H9 (cell line): ENCODE measurements around the gene BRICD5. TPM values are rescaled to one million over a fixed set of nuclear protein-coding genes. Genes with fewer than 3 reads are reported as not detected.

Source experiments
- DNase-seq: peaks from one replicate; pipeline ENCODE4 v3.0.0-alpha.2; 2017
- H2AFZ ChIP-seq: one replicate; pipeline ENCODE4 v1.6.1; 2013; ENCODE audit warnings: mild to moderate bottlenecking, low read length, control low read depth, moderate library complexity
- H2AK5ac ChIP-seq: 2 replicates; pipeline ENCODE4 v1.6.1; 2013; ENCODE audit warnings: low read length, control low read depth, mixed read lengths; ENCODE audit not compliant: insufficient read length
- H2BK120ac ChIP-seq: one replicate; pipeline ENCODE4 v1.6.1; 2013; ENCODE audit warnings: low read depth, mild to moderate bottlenecking, low read length, control low read depth, inconsistent platforms; ENCODE audit not compliant: poor library complexity, severe bottlenecking
- H2BK12ac ChIP-seq: 2 replicates; pipeline ENCODE4 v1.6.1; 2013; ENCODE audit warnings: low read length, control low read depth, mixed read lengths, low read depth; ENCODE audit not compliant: insufficient read length
- H2BK15ac ChIP-seq: 2 replicates; pipeline ENCODE4 v1.6.1; 2013; ENCODE audit warnings: low read depth, low read length, control low read depth
- H2BK20ac ChIP-seq: one replicate; pipeline ENCODE4 v1.6.1; 2013; ENCODE audit warnings: low read depth, mild to moderate bottlenecking, low read length, control low read depth, inconsistent platforms; ENCODE audit not compliant: poor library complexity, severe bottlenecking
- H2BK5ac ChIP-seq: 2 replicates; pipeline ENCODE4 v1.6.1; 2013; ENCODE audit warnings: low read length, control low read depth, mixed read lengths; ENCODE audit not compliant: insufficient read length
- H3K14ac ChIP-seq: 2 replicates; pipeline ENCODE4 v1.6.1; 2013; ENCODE audit warnings: low read length, control low read depth; ENCODE audit not compliant: insufficient read depth
- H3K18ac ChIP-seq: 2 replicates; pipeline ENCODE4 v1.6.1; 2013; ENCODE audit warnings: low read depth, mild to moderate bottlenecking, mixed read lengths, low read length, control low read depth; ENCODE audit not compliant: insufficient read length
- H3K23ac ChIP-seq: 2 replicates; pipeline ENCODE4 v1.6.1; 2013; ENCODE audit warnings: low read length, control low read depth, mixed read lengths, low read depth; ENCODE audit not compliant: insufficient read length
- H3K23me2 ChIP-seq: 2 replicates; pipeline ENCODE4 v1.6.1; 2013; ENCODE audit warnings: low read depth, mild to moderate bottlenecking, mixed read lengths, low read length, control low read depth; ENCODE audit not compliant: insufficient read length, poor library complexity, severe bottlenecking
- H3K27ac ChIP-seq: 2 replicates; pipeline ENCODE4 v1.5.1; 2013; ENCODE audit warnings: low read length, control low read depth, mixed read lengths, low read depth; ENCODE audit not compliant: insufficient read length
- H3K27me3 ChIP-seq: 2 replicates; pipeline ENCODE4 v1.6.1; 2013; ENCODE audit warnings: low read length, control low read depth, inconsistent platforms; ENCODE audit not compliant: insufficient read depth
- H3K4ac ChIP-seq: 2 replicates; pipeline ENCODE4 v1.6.1; 2013; ENCODE audit warnings: low read depth, mild to moderate bottlenecking, control low read depth, inconsistent platforms, low read length, moderate library complexity
- H3K4me1 ChIP-seq: 2 replicates; pipeline ENCODE4 v1.6.1; 2013; ENCODE audit warnings: low read length, control low read depth, inconsistent platforms; ENCODE audit not compliant: insufficient read depth
- H3K4me2 ChIP-seq: 2 replicates; pipeline ENCODE4 v1.6.1; 2013; ENCODE audit warnings: low read length, control low read depth, mixed read lengths; ENCODE audit not compliant: insufficient read length, insufficient read depth
- H3K56ac ChIP-seq: 2 replicates; pipeline ENCODE4 v1.6.1; 2013; ENCODE audit warnings: low read depth, mild to moderate bottlenecking, mixed read lengths, low read length, control low read depth; ENCODE audit not compliant: insufficient read length
- H3K79me1 ChIP-seq: 2 replicates; pipeline ENCODE4 v1.6.1; 2013; ENCODE audit warnings: low read depth, mild to moderate bottlenecking, moderate library complexity, low read length, control low read depth, inconsistent platforms; ENCODE audit not compliant: insufficient read depth, poor library complexity, severe bottlenecking
- H3K79me2 ChIP-seq: 2 replicates; pipeline ENCODE4 v1.6.1; 2013; ENCODE audit warnings: low read length, control low read depth, inconsistent platforms; ENCODE audit not compliant: insufficient read depth
- H3K9ac ChIP-seq: 2 replicates; pipeline ENCODE4 v1.6.1; 2013; ENCODE audit warnings: low read length, control low read depth, mixed read lengths; ENCODE audit not compliant: insufficient read length; ENCODE audit errors: extremely low read depth
- H3K9me3 ChIP-seq: one replicate; pipeline ENCODE4 v1.6.1; 2013; ENCODE audit warnings: low read depth, low read length, inconsistent platforms; ENCODE audit not compliant: control insufficient read depth
- H3T11ph ChIP-seq: one replicate; pipeline ENCODE4 v1.6.1; 2013; ENCODE audit warnings: mild to moderate bottlenecking, low read length, control low read depth, inconsistent platforms
- H4K20me1 ChIP-seq: one replicate; pipeline ENCODE4 v1.6.1; 2013; ENCODE audit not compliant: control insufficient read depth, insufficient read length, insufficient read depth
- H4K5ac ChIP-seq: 2 replicates; pipeline ENCODE4 v1.6.1; 2013; ENCODE audit warnings: low read depth, mild to moderate bottlenecking, mixed read lengths, low read length, control low read depth; ENCODE audit not compliant: insufficient read length
- H4K8ac ChIP-seq: replicated peaks from 2 replicates; pipeline ENCODE4 v1.6.1; 2013; ENCODE audit warnings: low read length, control low read depth, mixed read lengths, low read depth; ENCODE audit not compliant: insufficient read length
- H4K91ac ChIP-seq: 2 replicates; pipeline ENCODE4 v1.6.1; 2013; ENCODE audit warnings: low read depth, mild to moderate bottlenecking, moderate library complexity, mixed read lengths, low read length, control low read depth; ENCODE audit not compliant: insufficient read length
- H3K27ac Mint-ChIP-seq, 3 experiments: 2 replicates in 2 of 3; 3 replicates in 1 of 3; pipeline ENCODE4 v1.8.0; 2020 to 2021; ENCODE audit warnings: mixed read lengths in 3 of 3, mild to moderate bottlenecking in 1 of 3, moderate library complexity in 1 of 3
- H3K27me3 Mint-ChIP-seq: 2 replicates; pipeline ENCODE4 v1.8.0; 2021; ENCODE audit warnings: low read depth, mild to moderate bottlenecking, moderate library complexity, mixed read lengths
- H3K36me3 Mint-ChIP-seq, 3 experiments: 2 replicates in 2 of 3; 3 replicates in 1 of 3; pipeline ENCODE4 v1.8.0; 2020 to 2021; ENCODE audit warnings: low read depth in 3 of 3, mixed read lengths in 3 of 3; ENCODE audit not compliant: insufficient read depth in 1 of 3
- H3K4me1 Mint-ChIP-seq, 2 experiments: 2 replicates each; pipeline ENCODE4 v1.8.0; 2020; ENCODE audit warnings: mixed read lengths in 2 of 2
- H3K4me3 Mint-ChIP-seq, 2 experiments: 2 replicates in 1 of 2; 3 replicates in 1 of 2; pipeline ENCODE4 v1.8.0; 2020 to 2021; ENCODE audit warnings: mild to moderate bottlenecking in 2 of 2, mixed read lengths in 2 of 2, moderate library complexity in 1 of 2
- H3K9me3 Mint-ChIP-seq, 2 experiments: 2 replicates in 1 of 2; 3 replicates in 1 of 2; pipeline ENCODE4 v1.8.0; 2020; ENCODE audit warnings: mild to moderate bottlenecking in 2 of 2, mixed read lengths in 2 of 2, moderate library complexity in 1 of 2
- CTCF ChIP-seq: fragments of 200-600 bp; sonication (generic); conservative IDR thresholded peaks from 3 replicates; pipeline ENCODE4 v1.8.0; 2021; ENCODE audit warnings: antibody characterized with exemption, mild to moderate bottlenecking
- WGBS: extraction: QIAGEN DNeasy Blood & Tissue Kit; methylation state at CpG from one replicate; pipeline ENCODE4 v1.1.7; 2013; ENCODE audit warnings: missing lambda C conversion rate, low lambda C conversion rate, mixed read lengths; ENCODE audit not compliant: insufficient read length; ENCODE audit errors: extremely low coverage; 5-methylcytosine and 5-hydroxymethylcytosine counted together
- total RNA-seq: library from RNA; stranded (reverse); gene quantifications from 2 replicates; pipeline ENCODE4 v1.2.1, GENCODE V29; 2021

Gene BRICD5
- total RNA-seq, 1 experiment from 2014 or later = 11.9 TPM

- peaks cover 11 to 48% (median 47%) of the 10 kb centered on the region in 3 experiments for H3K36me3 Mint-ChIP-seq
- no peak overlapping the region for H3K27ac ChIP-seq
- H3K9ac ChIP-seq = no peak overlapping the region
- H3K4me2 ChIP-seq = no peak overlapping the region
- no peak overlapping the region for H2BK15ac ChIP-seq
- no peak overlapping the region for H2BK12ac ChIP-seq
- WGBS = no CpG with 5 or more reads among the region's 28 CpGs
- no peaks in the 10 kb centered on the region for H3K27me3 ChIP-seq
- H3K9me3 ChIP-seq = no peaks in the 10 kb centered on the region
- H3K4me1 ChIP-seq = no peaks in the 10 kb centered on the region
- H2BK120ac ChIP-seq = no peak overlapping the region
- H3K4ac ChIP-seq = no peak overlapping the region
- H3K56ac ChIP-seq = no peak overlapping the region
- H3K27ac Mint-ChIP-seq = peak overlapping the region in 1 of 3 experiments; percentile 49; a peak in 1 of 7 replicates
- no peak overlapping the region for H2AK5ac ChIP-seq
- H3K23me2 ChIP-seq = peaks cover 4% of the 10 kb centered on the region
- no peak for TF ChIP-seq CTCF
- H3K18ac ChIP-seq = no peak overlapping the region
- no peak overlapping the region for H3K4me3 Mint-ChIP-seq
- DNase-seq = no peak
- no peak overlapping the region for H4K91ac ChIP-seq
- no peak overlapping the region for H2BK20ac ChIP-seq
- H4K20me1 ChIP-seq = peaks cover 2% of the 10 kb centered on the region
- H4K5ac ChIP-seq = no peak overlapping the region
- no peak overlapping the region for H2AFZ ChIP-seq
- H3T11ph ChIP-seq = no peak overlapping the region
- H3K9me3 Mint-ChIP-seq = no peaks in the 10 kb centered on the region
- no peak overlapping the region for H3K14ac ChIP-seq
- no peaks in the 10 kb centered on the region for H3K79me2 ChIP-seq
- H2BK5ac ChIP-seq = no peak overlapping the region
- no peak overlapping the region for H4K8ac ChIP-seq
- no peaks in the 10 kb centered on the region for H3K4me1 Mint-ChIP-seq
- H3K79me1 ChIP-seq = no peaks in the 10 kb centered on the region
- no peaks in the 10 kb centered on the region for H3K27me3 Mint-ChIP-seq
- H3K23ac ChIP-seq = no peak overlapping the region
Measured at GRCh38 chr16:2171601-2172178, 39.0 kb downstream of the BRICD5 start.
